HepG2 (cell line): ENCODE results near the gene TBX19. TPM values are rescaled to one million over a fixed set of nuclear protein-coding genes. Genes with fewer than 3 reads are reported as not detected.

ENCODE experiments used
- ATAC-seq: fragments of 200-7000 bp; cut with Tn5 transposase; 3 replicates; pipeline ENCODE4 v1.9.1; 2020; ENCODE audit warnings: mild to moderate bottlenecking, moderate library complexity
- BruUV-seq: library from RNA; stranded (reverse); fragments of 400-500 nt; replicated peaks from 2 replicates; lab custom pipeline; 2021; lab: Mats Ljungman, UMichigan
- CTCF ChIA-PET: fragments of 300-600 bp; formaldehyde crosslinking; extraction: SDS; loops from one replicate; lab custom pipeline; 2021; ENCODE audit warnings: low total read pairs, inconsistent platforms, low intra/inter-chr PET ratio; lab: Yijun Ruan, JAX
- POLR2A ChIA-PET: fragments of 350-600 bp; sonication (Branson Sonifier 250); formaldehyde crosslinking; loops from one replicate; lab custom pipeline; 2020; ENCODE audit warnings: antibody characterized with exemption, inconsistent platforms; lab: Yijun Ruan, JAX
- DNase-seq: peaks from one replicate; pipeline ENCODE4 v3.0.0-alpha.2; 2015; ENCODE audit warnings: low spot score
- FAIRE-seq: peaks from 3 replicates; lab custom pipeline; 2011; peaks lifted over from hg19 to GRCh38; lab: Jason Lieb, UNC
- H2AFZ ChIP-seq: one replicate; pipeline ENCODE4 v1.6.1; 2011; ENCODE audit warnings: low read length, inconsistent platforms
- H3K27ac ChIP-seq: fragments of 300-600 bp; 3 replicates; pipeline ENCODE4 v1.8.0; 2011; ENCODE audit warnings: mixed run types, mild to moderate bottlenecking, mixed read lengths, low read length, inconsistent platforms; ENCODE audit not compliant: insufficient read depth; ENCODE audit errors: extremely low read length
- H3K27me3 ChIP-seq, 2 experiments: fragments of 200-600 bp in 1 of 2; 2 replicates in 1 of 2; 3 replicates in 1 of 2; pipeline versions ENCODE4 v1.6.0 to v1.8.0; 2011; ENCODE audit warnings: low read length in 2 of 2, mild to moderate bottlenecking in 2 of 2, moderate library complexity in 2 of 2, inconsistent platforms in 1 of 2; ENCODE audit not compliant: insufficient read depth in 2 of 2, control insufficient read depth in 1 of 2
- H3K36me3 ChIP-seq, 2 experiments: fragments of 200-600 bp in 1 of 2; replicated peaks in 1 of 2; 2 replicates in 1 of 2; 3 replicates in 1 of 2; pipeline versions ENCODE4 v1.5.1 to v1.8.0; 2011; ENCODE audit warnings: low read length in 2 of 2, inconsistent platforms in 1 of 2; ENCODE audit not compliant: insufficient read depth in 2 of 2, control insufficient read depth in 1 of 2
- H3K4me1 ChIP-seq: 2 replicates; pipeline ENCODE4 v1.5.1; 2012; ENCODE audit warnings: low read length, inconsistent platforms; ENCODE audit not compliant: insufficient read depth
- H3K4me2 ChIP-seq: 2 replicates; pipeline ENCODE4 v1.6.0; 2011; ENCODE audit warnings: low read depth, low read length, inconsistent platforms
- H3K4me3 ChIP-seq, 3 experiments: fragments of 200-600 bp in 1 of 3; sonication (generic), shearing (Covaris generic) in 1 of 3; replicated peaks in 1 of 3; 2 replicates each; pipeline ENCODE4 v1.5.1; 2011 to 2016; ENCODE audit warnings: low read length in 3 of 3, inconsistent platforms in 2 of 3, low read depth in 2 of 3, mild to moderate bottlenecking in 2 of 3, control low read depth in 1 of 3, mixed read lengths in 1 of 3; ENCODE audit not compliant: insufficient read depth in 1 of 3
- H3K79me2 ChIP-seq: one replicate; pipeline ENCODE4 v1.6.1; 2011; ENCODE audit warnings: low read length, inconsistent platforms; ENCODE audit not compliant: insufficient read depth
- H3K9ac ChIP-seq: 2 replicates; pipeline ENCODE4 v1.6.0; 2011; ENCODE audit warnings: mild to moderate bottlenecking, low read depth, low read length, inconsistent platforms; ENCODE audit not compliant: insufficient read depth
- H3K9me3 ChIP-seq: 2 replicates; pipeline ENCODE4 v1.5.1; 2012; ENCODE audit warnings: mild to moderate bottlenecking, low read length
- H4K20me1 ChIP-seq: 2 replicates; pipeline ENCODE4 v1.6.0; 2011; ENCODE audit warnings: inconsistent platforms, mild to moderate bottlenecking, low read length, moderate library complexity; ENCODE audit not compliant: insufficient read depth
- ZBTB38 ChIP-seq: sonication (generic); formaldehyde crosslinking; IDR thresholded peaks from 2 replicates; pipeline ENCODE4 v1.5.1; 2020; ENCODE audit warnings: mild to moderate bottlenecking, missing genetic modification reagents
- ZNF569 ChIP-seq: sonication (generic); formaldehyde crosslinking; IDR thresholded peaks from 2 replicates; pipeline ENCODE4 v1.5.0; 2020; ENCODE audit warnings: mild to moderate bottlenecking, missing genetic modification reagents, moderate library complexity, borderline replicate concordance
- WGBS: methylation state at CpG from one replicate; pipeline ENCODE4 v1.1.6; 2017; ENCODE audit warnings: low lambda C conversion rate; 5-methylcytosine and 5-hydroxymethylcytosine counted together
- in situ Hi-C: cut with HindIII; loops from 2 replicates; pipeline ENCODE4 v1.10.0; 2017; ENCODE audit warnings: low pct_unique_long_range_greater_than_20kb; ENCODE audit not compliant: extremely low pct_ligation_motif_present
- intact Hi-C: fragments of 100-400 bp; cut with micrococcal nuclease; formaldehyde crosslinking; loops from one replicate; pipeline ENCODE4 v1.10.0; 2022; ENCODE audit not compliant: unreplicated experiment
- polyA plus RNA-seq, 8 experiments: library from polyadenylated mRNA; depleted of rRNA in 3 of 8; stranded (reverse) in 7 of 8; unstranded in 1 of 8; fragments of >200 nt; fragmentation: Illumina TruSeq in 4 of 8; extraction: Trizol in 4 of 8; gene quantifications; 2 replicates each; pipeline versions ENCODE4 v1.2.1 to v1.2.3, GENCODE V29; 2011 to 2016; ENCODE audit warnings: low read depth in 4 of 8, missing spikeins in 1 of 8, mixed read lengths in 1 of 8; ENCODE audit not compliant: insufficient read depth in 1 of 8
- total RNA-seq, 5 experiments: library from RNA; depleted of rRNA; stranded (reverse); fragments of >200 nt; fragmentation: Illumina TruSeq; extraction: Trizol; gene quantifications; 2 replicates each; pipeline ENCODE4 v1.2.3, GENCODE V29; 2016; ENCODE audit warnings: low read depth in 1 of 5
- TF ChIP-seq, protein P1 (sequence below), 2 experiments: IDR thresholded peaks; 2 replicates each; pipeline ENCODE4 v1.6.1; 2011 to 2012; ENCODE audit warnings: low read length in 2 of 2, borderline replicate concordance in 1 of 2, low read depth in 1 of 2, mild to moderate bottlenecking in 1 of 2, moderate library complexity in 1 of 2
- TF ChIP-seq, protein P2 (sequence below): sonication (generic); formaldehyde crosslinking; IDR thresholded peaks from 2 replicates; pipeline ENCODE4 v1.4.0; 2020; ENCODE audit warnings: mild to moderate bottlenecking, missing genetic modification reagents
- TF ChIP-seq, protein P3 (sequence below): sonication (generic); formaldehyde crosslinking; IDR thresholded peaks from 2 replicates; pipeline ENCODE4 v1.8.0; 2023; ENCODE audit warnings: mild to moderate bottlenecking, missing genetic modification reagents

Gene TBX19
- total and polyA plus RNA-seq, 2 of the 13 experiments (the other 11 are each of a cell fraction or from before 2014, with no cell fraction given) = 0.31 to 1.4 TPM

DNA sequence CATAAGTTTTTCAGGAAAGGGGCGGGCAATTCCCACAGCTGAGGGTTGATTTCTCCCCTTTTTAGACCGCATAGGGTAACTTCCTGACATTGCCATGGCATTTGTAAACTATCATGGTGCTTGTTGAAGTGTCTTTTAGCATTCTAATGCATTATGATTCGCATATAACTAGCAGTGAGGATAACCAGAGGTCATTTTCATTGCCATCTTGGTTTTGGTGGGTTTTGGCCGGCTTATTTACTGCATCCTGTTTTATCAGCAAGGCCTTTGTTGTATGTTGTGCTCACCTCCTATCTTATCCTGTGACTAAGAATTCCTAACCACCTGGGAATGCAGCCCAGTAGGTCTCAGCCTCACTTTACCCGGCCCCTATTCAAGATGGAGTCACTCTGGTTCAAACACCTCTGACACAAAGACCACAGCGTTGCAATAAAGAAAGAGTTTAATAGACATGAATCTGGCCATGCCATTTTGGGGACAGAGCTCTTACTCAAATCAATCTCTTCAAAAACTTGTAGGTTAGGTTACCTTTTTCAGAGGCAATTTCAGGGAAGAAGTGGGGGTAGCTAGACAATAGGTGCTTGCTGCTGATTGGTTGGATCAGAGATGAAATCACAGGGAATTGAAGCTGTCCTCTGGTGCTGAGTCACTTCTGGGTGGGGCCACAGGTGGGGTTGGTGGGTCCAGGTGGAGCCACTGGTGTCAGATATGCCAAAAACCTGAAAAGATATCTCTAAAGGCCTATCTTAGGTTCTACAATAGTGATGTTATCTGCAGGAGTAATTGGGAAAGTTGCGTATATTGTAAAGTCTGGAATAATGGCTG lies 23.3 kb downstream of the TBX19 start:
- in situ Hi-C loops (no loop called here), intact Hi-C loops (no loop called here)
- no peak overlapping the region for H3K9ac ChIP-seq
- H3K4me1 ChIP-seq = peaks cover 8% of the 10 kb centered on the region
- CTCF ChIA-PET = no interaction called here
- no peaks in the 10 kb centered on the region for H3K27me3 ChIP-seq
- no peak overlapping the region for H3K4me3 ChIP-seq
- DNase-seq = no peak
- POLR2A ChIA-PET = no interaction called here
- WGBS = 64% methylated on average over 7 of the region's 7 CpGs
- H3K4me2 ChIP-seq = no peak overlapping the region
- H3K9me3 ChIP-seq = no peaks in the 10 kb centered on the region
- TF ChIP-seq ZBTB38 (CRISPR knock-in tag) (no peak), ZNF569 (no peak)
- TF ChIP-seq, protein P1, sequence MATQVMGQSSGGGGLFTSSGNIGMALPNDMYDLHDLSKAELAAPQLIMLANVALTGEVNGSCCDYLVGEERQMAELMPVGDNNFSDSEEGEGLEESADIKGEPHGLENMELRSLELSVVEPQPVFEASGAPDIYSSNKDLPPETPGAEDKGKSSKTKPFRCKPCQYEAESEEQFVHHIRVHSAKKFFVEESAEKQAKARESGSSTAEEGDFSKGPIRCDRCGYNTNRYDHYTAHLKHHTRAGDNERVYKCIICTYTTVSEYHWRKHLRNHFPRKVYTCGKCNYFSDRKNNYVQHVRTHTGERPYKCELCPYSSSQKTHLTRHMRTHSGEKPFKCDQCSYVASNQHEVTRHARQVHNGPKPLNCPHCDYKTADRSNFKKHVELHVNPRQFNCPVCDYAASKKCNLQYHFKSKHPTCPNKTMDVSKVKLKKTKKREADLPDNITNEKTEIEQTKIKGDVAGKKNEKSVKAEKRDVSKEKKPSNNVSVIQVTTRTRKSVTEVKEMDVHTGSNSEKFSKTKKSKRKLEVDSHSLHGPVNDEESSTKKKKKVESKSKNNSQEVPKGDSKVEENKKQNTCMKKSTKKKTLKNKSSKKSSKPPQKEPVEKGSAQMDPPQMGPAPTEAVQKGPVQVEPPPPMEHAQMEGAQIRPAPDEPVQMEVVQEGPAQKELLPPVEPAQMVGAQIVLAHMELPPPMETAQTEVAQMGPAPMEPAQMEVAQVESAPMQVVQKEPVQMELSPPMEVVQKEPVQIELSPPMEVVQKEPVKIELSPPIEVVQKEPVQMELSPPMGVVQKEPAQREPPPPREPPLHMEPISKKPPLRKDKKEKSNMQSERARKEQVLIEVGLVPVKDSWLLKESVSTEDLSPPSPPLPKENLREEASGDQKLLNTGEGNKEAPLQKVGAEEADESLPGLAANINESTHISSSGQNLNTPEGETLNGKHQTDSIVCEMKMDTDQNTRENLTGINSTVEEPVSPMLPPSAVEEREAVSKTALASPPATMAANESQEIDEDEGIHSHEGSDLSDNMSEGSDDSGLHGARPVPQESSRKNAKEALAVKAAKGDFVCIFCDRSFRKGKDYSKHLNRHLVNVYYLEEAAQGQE (IDR thresholded peaks at IDR 0.05; ENCODE audit: borderline replicate concordance in 1 of 2, low read depth in 1 of 2, low read length in 2 of 2) = no peak
- TF ChIP-seq, protein P2, sequence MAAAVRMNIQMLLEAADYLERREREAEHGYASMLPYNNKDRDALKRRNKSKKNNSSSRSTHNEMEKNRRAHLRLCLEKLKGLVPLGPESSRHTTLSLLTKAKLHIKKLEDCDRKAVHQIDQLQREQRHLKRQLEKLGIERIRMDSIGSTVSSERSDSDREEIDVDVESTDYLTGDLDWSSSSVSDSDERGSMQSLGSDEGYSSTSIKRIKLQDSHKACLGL (CRISPR knock-in tag) = no peak
- TF ChIP-seq, protein P3, sequence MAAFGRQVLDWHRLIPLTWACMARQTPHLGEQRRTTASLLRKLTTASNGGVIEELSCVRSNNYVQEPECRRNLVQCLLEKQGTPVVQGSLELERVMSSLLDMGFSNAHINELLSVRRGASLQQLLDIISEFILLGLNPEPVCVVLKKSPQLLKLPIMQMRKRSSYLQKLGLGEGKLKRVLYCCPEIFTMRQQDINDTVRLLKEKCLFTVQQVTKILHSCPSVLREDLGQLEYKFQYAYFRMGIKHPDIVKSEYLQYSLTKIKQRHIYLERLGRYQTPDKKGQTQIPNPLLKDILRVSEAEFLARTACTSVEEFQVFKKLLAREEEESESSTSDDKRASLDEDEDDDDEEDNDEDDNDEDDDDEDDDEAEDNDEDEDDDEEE (CRISPR knock-in tag) = no peak
- no TSS peak for BruUV-seq
- ATAC-seq = no peak
- no peak overlapping the region for H2AFZ ChIP-seq
- no peaks in the 10 kb centered on the region for H4K20me1 ChIP-seq
- no peaks in the 10 kb centered on the region for H3K79me2 ChIP-seq
- H3K27ac ChIP-seq = no peak overlapping the region
- no peak for FAIRE-seq
- no peaks in the 10 kb centered on the region for H3K36me3 ChIP-seq
